Fibroblast of the aortic adventitia (primary cell): ENCODE measurements around the gene GCDH. TPM values are rescaled to one million over a fixed set of nuclear protein-coding genes. Genes with fewer than 3 reads are reported as not detected.

Experiments used
- DNase-seq: peaks from one replicate; pipeline ENCODE4 v3.0.0-alpha.2; 2010; ENCODE audit warnings: low read depth
- H3K4me3 ChIP-seq: 2 replicates; pipeline ENCODE4 v1.5.1; 2011; ENCODE audit warnings: low read depth, mild to moderate bottlenecking, control low read depth, low read length, moderate library complexity
- total RNA-seq: library from RNA; depleted of rRNA; stranded (reverse); fragments of >200 nt; gene quantifications from 2 replicates; pipeline ENCODE4 v1.2.3, GENCODE V29; 2012; ENCODE audit warnings: low replicate concordance
- TF ChIP-seq, protein P1 (sequence below): IDR thresholded peaks from 2 replicates; pipeline ENCODE4 v1.5.1; 2011; ENCODE audit warnings: mild to moderate bottlenecking, low read length, control low read depth, inconsistent platforms; ENCODE audit not compliant: insufficient read depth

The GCDH gene
- total RNA-seq, 1 donor: 24.4 TPM

DNA sequence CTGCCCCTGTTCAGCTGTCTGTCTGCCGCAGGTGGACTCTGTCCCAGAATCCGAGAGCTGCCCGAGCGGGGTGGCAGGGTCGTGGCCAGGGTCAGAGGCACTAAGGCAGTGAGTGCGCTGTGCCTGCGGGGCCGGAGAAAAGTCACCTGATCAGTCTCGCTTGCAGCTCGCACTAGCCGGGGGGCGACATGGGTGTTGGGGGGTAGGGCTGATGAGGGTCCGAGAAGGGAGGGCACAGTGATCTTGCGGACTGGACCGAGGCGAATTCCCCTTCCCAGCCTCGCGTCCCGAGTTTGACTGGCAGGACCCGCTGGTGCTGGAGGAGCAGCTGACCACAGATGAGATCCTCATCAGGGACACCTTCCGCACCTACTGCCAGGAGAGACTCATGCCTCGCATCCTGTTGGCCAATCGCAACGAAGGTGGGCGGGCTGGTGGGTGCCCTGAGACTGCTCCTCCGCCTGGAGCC lies 627 bp downstream of the GCDH start:
- DNase-seq: no peak
- peak overlapping the region; percentile 94 for H3K4me3 ChIP-seq
- TF ChIP-seq, protein P1, sequence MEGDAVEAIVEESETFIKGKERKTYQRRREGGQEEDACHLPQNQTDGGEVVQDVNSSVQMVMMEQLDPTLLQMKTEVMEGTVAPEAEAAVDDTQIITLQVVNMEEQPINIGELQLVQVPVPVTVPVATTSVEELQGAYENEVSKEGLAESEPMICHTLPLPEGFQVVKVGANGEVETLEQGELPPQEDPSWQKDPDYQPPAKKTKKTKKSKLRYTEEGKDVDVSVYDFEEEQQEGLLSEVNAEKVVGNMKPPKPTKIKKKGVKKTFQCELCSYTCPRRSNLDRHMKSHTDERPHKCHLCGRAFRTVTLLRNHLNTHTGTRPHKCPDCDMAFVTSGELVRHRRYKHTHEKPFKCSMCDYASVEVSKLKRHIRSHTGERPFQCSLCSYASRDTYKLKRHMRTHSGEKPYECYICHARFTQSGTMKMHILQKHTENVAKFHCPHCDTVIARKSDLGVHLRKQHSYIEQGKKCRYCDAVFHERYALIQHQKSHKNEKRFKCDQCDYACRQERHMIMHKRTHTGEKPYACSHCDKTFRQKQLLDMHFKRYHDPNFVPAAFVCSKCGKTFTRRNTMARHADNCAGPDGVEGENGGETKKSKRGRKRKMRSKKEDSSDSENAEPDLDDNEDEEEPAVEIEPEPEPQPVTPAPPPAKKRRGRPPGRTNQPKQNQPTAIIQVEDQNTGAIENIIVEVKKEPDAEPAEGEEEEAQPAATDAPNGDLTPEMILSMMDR: no peak

DNA sequence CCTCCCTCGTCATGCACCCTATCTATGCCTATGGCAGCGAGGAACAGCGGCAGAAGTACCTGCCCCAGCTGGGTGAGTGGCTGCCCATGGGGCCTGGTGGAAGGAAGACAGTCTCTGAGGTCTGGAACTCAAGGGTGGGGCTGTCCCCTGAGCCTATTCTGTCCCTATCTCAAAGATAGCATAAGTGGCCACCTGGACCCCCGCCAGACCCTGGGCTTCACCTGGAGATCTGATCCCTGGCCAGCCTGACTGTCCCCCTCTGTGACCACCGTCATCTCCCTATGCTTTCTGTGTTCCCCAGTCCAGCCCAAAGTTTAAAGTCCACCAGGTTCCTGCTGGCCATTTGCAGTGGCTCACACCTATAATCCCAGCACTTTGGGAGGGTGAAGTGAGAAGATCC lies 2.6 kb downstream of the GCDH start:
- DNase-seq: no peak
- H3K4me3 ChIP-seq: no peak overlapping the region
- TF ChIP-seq, protein P1: no peak

GRCh38 chr19:12896460-12896859 lies 5.5 kb downstream of the GCDH start:
- TF ChIP-seq, protein P1: no peak
- DNase-seq: no peak
- H3K4me3 ChIP-seq: no peak overlapping the region

DNA sequence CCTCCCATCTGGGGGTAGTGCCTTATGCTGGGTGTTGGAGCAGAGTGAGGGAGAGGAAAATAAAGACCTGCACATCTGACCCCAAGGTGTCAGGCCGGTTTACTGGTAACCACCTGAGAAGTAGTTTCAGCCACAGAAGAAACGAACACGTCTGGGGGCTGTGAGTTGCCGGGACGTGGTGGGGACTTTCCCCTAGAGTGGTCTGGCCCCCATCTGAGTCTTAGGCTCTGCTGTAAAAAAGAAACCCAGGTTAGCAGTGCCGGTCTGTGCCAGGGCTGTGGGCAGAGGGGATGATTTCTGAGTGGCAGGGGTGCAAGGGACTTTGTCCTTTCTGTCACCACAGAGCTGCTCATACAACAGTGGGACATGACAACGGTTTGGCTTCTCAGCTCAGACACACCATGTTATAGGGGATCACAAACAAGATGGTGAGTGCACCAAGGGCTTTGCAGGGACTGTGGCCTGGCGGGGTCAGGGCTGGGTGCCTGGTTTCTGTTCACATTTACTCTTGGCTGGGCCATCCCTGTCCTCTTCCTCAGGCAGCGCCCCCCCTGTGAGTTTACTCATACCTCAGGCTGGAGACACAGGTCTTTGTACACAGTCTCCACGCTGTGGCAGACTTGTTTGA lies 9.0 kb downstream of the GCDH start:
- no peak overlapping the region for H3K4me3 ChIP-seq
- no peak for DNase-seq
- TF ChIP-seq, protein P1: no peak

GRCh38 chr19:12907166-12907565 lies 16.2 kb downstream of the GCDH start:
- TF ChIP-seq, protein P1: no peak
- no peak for DNase-seq
- no peak overlapping the region for H3K4me3 ChIP-seq

DNA sequence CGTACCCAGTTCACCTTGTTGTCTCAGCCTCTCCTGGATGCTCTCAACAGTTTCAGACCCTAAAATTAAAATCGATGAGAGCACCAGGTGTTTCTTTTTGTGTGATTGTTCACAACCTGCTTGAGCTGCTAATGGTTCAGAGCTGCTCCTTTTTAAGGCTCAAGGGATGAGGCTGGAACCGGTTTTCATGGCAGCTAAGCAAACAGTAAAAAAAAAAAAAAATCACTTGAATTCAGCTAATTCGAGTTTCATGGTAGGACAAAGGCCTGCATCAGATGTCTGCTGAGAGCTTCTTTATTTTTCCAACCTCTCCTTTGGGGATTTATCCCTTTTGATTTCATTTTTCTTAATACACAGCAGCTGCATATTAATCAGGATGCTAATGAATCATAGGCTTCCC lies 21.6 kb downstream of the GCDH start:
- TF ChIP-seq, protein P1: no peak
- DNase-seq: no peak
- H3K4me3 ChIP-seq: no peak overlapping the region
